Stimulated activated CD8-positive, alpha-beta memory T cell treated with anti-CD3 and anti-CD28 coated beads, Interleukin-12 subunit alpha, Interleukin-12 subunit beta, amount 100 ng/mL, for 1 hour (primary cell): ENCODE results near the gene TMEM243.
A peak's percentile ranks its signal among the peaks of the same experiment; 100 is the strongest.
"Not testable (repeated sequence)": the region's sequence is repeated elsewhere in the genome, so short reads cannot be mapped to it uniquely, and the experiment has no call there.

Source experiments
- DNase-seq: peaks from one replicate; pipeline ENCODE4 v3.0.0-alpha.2; 2020; ENCODE audit warnings: low read depth

The TMEM243 gene, protein sequence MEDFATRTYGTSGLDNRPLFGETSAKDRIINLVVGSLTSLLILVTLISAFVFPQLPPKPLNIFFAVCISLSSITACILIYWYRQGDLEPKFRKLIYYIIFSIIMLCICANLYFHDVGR

DNA sequence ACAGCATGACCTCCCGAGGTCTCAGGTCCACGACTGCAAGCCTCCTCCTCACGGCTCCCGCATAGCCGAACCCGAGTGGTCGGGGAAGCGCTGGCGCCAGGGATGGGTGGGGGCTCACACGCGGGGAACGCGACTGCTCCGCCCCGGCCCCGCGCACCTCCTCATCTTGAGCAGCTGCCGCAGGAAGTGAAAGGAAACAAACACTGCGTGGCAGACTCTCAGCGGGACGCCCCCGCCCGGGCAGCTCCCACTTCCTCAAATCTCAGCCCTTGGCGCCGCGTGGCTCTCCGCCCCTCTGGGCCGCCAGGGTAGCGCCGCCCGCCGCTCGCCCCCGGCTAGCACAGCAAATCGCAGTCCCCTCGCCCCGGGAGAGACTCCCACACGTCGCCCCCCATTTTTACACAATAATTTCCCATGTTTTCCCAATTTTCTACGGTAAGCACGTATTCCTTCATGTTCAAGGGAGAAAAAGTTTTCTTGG lies at the start of gene TMEM243:
Gene TMEM243, minus strand, starts transcription at position 188 of the 481 bp plus-strand sequence. CDS start 229 bp downstream, outside the sequence.
- DNase-seq, result peak; percentile 72

DNA sequence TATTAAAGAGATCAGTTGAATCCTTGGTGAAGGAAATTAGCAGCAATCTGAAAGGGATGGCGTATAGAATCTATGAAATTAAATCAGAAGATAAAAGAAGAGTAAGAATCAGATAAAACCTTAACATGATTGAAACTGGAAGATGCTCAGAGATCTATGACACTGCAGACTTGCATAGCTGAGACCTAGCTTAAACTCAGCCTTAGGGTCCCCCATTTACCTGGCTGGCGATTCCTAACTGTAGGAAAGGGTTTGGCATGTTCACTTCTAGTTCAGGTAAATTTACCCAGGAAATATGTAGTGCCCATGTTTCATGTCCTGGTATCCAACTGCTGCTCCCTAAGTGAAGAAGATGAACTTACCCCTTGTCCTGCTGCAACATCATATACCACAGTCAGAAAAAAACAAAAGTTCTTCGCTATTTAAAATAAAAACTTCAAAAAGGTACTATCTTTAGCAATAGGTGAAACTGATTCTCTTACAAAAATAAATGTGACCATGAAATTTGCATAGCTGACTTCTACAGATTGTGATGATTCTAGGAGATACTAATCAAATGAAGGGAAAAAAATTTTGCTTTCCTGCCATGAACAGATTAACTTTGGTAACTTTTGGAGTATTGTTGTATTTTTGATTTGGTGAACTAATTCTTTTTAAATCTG lies 47.8 kb upstream of the TMEM243 start:
- DNase-seq, result no peak

DNA sequence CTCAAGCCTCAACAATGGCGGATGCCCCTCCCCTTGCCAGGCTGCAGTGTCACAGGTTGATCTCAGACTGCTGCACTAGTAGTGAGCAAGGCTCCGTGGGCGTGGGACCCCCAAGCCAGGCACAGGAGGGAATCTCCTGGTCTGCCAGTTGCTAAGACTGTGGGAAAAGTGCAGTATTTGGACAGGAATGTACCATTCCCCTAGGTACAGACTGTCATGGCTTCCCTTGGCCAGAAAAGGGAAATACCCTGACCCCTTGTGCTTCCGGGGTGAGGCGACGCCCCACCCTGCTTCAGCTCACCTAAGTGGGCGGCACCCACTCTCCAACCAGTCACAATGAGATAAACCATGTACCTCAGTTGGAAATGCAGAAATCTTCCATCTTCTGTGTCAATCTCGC lies 44.0 kb upstream of the TMEM243 start:
- no peak for DNase-seq

DNA sequence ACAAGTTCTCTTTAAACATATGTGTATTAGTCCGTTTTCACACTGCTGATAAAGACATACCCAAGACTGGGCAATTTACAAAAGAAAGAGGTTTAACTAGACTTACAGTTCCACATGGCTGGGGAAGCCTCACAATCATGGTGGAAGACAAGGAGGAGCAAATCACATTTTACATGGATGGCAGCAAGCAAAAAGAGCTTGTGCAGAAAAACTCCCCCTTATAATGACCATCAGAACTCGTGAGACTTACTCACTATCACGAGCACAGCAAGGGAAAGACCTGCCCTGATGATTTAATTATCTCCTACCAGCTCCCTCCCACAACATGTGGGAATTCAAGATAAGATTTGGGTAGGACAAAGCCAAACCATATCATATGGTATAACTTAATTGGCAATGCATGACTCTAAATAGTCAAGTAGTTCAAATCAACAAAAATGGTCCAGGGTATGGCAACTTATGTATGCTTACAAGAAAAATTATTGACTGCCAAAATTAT lies 34.1 kb upstream of the TMEM243 start:
- DNase-seq, result no peak

DNA sequence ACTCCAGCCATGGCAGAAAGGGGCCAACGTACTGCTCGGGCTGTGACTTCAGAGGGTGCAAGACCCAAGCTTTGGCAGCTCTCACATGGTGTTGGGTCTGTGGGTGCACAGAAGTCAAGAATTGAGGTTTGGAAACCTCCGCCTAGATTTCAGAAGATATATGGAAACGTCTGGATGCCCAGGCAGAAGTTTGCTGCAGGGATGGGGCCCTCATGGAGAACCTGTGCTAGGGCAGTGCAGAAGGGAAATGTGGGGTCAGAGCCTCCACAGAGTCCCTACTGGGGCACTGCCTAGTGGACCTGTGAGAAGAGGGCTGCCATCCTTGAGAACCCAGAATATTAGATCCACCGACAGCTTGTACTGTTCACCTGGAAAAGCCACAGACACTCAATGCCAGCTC lies 26.1 kb upstream of the TMEM243 start:
- not testable (repeated sequence) for DNase-seq

DNA sequence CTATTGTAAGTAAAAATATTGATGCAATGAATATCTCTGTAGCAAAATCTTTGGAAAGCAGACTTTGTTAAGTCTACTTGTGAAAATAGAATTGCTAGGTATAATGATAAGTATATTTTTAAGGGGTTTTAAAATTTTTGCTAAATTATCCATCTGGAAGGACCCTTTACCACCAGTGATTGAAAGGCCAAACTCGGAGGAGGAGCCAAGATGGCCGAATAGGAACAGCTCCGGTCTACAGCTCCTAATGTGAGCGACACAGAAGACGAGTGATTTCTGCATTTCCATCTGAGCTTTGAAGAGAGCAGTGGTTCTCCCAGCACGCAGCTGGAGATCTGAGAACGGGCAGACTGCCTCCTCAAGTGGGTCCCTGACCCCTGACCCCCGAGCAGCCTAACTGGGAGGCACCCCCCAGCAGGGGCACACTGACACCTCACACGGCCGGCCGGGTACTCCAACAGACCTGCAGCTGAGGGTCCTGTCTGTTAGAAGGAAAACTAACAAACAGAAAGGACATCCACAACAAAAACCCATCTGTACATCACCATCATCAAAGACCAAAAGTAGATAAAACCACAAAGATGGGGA lies 19.0 kb upstream of the TMEM243 start:
- not testable (repeated sequence) for DNase-seq

DNA sequence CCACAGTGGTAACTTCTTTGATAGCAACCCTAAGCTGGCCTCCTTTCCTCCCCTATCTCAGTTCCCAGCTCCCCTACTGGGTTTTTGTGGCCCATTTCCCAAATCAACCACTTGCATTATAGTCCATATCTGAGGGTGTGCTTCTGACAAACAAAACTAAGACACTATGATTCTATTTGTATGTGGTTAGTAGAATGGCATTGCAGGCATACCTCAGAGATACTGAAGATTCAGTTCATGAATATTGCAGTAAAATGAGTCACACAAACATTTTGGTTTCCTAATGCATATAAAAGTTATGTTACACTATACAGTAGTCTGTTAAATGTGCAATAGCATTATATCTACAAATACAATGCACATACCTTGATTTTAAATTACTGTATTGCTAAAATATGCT lies 15.4 kb upstream of the TMEM243 start:
- no peak for DNase-seq

DNA sequence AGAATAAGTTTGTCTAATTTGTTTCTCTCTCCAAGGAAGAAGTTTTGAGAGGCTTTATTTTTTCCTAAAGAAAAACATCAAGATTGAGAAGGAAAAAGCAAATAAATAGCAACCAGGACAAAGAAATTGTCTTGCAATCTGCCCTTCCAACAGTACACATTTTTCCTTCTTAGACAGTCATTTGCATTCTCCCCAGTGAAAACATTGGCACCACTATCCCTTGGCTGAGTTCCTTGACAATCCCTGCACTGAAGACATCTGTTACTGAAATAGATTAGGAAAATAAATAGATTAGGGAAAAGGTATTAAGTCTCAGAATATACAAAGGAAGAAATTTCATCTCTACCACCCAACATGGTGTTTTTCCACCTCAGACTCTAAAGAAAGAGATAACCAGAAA lies 12.2 kb upstream of the TMEM243 start:
- no peak for DNase-seq

DNA sequence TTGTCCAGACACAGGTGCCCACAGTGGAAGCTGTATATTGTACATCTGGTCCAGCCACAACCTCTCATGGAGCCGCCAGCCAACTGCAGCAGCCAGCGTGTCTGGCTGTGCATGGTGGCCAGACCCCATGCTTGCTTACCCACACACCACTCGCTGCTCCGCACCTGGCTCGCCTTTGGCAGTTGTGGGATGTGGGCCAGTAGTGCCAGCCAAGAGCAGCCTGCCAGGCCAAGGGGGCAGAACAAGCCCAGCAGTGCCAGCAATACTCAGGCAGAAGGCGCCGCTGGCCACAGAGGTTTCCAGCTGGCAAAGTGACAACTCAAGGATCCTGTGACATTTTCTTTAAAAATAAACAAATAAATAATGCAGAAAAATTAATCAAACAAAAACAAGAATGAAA lies 11.7 kb upstream of the TMEM243 start:
- no peak for DNase-seq

DNA sequence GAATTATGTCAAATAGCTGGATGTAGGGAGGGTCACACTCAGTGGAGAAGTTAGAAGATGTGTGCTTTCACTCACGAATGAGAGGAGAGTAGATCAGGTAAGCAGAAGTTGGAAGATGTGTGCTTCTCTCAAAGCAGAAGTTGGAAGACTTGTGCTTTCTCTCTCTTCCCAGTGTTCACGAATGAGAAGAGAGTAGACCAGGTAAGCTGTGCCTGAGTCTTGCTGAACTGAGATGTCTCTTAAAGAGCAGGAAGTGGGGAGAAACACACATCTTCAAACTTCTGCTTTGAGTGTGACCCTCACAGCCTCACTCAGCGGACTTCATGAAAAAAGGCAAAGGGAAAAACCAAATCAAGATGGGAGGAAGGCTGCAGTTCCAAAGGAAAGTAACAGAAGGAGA lies 7.0 kb upstream of the TMEM243 start:
- DNase-seq, result no peak

DNA sequence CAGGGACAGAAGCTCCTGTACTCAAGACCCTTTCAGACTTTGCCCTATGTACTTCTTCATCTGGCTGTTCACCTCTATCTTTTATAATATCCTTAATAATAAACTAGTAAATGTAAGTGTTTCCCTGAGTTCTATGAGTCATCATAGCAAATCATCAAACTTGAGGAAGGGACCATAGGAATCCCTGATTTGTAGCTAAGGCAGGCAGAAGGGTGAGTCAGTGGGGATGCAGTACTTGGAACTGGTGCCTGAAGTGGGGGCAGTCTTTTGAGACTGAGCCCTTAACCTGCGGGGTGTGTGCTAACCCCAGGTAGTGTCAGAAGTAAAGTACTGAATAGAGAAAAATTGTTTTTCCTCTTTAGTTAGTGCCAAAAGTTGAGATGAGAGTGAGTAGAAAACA lies 6.2 kb upstream of the TMEM243 start:
- no peak for DNase-seq

DNA sequence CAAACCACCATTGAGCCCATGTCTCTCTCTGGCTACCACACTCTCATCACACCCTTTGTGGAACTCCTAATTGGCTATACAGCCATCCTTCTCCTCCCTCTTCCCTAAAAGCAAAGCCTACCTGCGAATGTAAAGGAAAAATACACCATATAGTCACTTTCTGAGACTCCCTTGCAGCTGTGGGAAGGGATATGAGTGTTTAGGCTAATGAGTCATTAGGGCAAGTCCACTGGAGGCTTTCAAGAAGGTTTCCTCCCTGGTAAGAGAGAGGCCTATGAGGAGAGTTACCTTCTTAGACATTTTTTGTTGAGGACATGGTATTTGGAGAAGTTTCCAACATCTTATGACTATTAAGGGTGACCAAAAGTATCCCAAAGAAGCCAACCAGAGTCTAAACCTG lies 4.1 kb upstream of the TMEM243 start:
- no peak for DNase-seq

DNA sequence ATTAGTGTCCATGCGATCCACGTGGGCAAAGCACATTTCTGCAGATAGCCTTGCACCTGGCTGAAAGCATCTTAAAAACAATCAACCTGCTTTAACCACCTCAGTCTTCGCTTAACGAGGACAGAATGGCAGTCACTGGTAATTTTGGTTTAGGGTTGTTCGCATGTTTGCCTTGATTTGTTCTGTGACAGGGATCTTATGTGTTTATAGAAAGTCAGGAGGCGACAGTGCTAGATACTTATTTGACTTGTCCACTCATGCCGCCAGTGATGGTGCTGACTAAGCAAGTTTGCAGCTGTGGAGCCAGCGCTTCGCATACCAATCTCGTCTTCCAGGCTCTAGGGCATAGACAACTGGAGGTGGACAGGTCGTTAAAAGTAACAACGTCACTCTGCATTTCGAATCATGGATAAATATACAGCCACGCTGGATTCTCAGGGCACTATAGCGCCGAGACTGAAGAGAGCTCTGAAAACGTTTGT lies 1.2 kb upstream of the TMEM243 start:
- DNase-seq, result no peak

DNA sequence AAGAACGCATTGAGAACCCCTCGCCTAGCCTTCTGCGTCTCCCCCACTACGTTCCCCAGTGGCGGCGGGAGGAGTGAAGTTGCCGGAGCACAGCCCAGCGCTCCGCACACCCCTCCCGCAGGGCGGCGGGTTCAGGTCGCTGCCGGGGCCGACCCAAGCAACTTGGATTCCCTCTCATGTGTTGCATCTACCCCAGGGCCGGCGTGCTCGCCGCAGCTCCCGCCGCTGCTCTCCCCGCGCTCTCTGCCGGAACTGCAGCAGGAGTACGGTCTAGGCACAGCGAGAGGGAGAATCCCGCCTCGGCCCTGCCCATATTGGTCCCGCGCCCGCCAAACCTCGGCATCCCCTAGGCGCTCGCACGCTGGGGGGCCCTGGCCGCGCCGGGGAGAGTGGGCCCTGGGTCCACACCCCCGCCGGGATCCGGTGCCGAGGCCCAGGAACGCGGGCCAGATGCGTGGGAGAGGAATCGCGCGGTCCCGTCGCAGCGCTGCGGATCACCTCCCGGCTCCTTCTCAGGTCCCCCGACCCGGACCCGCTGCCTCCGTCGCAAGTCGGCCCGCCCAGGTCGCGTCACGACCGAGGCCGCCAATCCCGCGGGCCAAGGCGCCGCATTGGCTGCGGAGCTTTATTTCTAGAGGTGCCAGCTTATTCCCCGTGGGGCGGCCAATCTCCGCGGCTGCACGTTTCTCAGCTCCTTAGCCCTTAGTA lies 648 bp upstream of the TMEM243 start:
- DNase-seq, result peak; percentile 62

DNA sequence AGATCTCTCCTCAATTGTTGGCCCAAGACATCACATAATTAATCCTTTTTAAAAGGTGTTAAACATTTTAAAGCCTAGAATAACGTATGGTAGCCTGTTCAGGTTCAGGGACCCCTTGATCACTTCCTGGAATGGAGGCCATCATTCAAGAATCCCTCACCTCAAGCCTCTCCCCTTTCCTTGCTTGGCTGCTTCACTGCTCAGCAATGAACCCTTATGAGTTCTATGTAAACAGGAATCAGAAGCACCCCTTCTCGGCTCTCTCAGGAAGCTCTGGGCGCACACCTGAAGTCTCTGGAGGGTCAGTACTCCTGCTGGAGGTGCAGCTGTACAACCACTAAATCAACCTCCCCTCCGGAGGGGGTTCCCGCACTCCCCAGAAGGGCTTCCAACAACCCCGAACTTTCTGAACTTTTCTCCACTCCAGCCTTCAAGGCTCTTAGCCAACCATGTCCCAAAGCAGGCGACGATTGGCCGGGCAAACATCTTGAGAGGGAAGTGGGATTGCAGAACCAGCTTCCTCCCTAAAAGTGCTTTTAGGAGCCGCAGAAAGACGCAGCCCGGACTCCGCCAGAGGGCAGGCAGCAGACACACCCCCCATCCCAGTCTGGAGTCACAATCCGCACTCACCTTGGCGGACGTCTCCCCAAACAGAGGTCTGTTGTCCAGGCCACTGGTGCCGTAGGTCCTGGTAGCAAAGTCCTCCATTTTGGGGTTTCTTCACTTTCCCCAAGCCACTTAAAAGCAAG lies 562 bp downstream of the TMEM243 start:
- peak; percentile 13 for DNase-seq

DNA sequence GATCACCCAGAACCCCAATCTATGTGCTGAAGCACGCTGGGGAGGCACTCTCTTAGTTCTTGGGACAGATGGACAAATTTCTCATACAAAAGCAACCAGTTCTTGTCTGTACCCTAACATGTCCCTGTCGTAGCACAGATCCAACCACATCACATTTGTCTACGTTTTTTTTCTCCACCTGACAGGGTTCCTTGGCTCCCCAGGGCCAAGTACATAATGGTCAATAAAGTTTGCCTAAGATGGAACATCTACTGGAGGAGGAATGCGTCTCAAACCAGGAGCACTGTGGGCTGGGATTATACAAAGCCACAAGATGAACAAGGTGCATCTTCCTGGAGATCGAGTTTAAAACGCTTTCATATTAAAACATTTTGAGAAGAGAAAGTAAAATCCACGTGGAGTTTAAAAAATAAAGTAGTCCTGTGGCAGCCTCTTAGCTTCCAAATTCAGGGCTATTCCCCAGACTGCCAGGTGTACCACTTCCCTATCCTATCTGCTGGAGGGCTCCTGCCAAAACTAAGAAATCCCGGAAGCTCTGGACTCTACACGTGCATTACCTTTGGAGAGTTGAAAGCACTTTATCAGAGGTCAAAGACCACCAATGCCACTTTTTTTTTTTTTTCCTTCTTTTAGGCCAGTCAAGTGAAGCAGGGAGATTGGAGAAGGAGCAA lies 1.4 kb downstream of the TMEM243 start:
- no peak for DNase-seq

DNA sequence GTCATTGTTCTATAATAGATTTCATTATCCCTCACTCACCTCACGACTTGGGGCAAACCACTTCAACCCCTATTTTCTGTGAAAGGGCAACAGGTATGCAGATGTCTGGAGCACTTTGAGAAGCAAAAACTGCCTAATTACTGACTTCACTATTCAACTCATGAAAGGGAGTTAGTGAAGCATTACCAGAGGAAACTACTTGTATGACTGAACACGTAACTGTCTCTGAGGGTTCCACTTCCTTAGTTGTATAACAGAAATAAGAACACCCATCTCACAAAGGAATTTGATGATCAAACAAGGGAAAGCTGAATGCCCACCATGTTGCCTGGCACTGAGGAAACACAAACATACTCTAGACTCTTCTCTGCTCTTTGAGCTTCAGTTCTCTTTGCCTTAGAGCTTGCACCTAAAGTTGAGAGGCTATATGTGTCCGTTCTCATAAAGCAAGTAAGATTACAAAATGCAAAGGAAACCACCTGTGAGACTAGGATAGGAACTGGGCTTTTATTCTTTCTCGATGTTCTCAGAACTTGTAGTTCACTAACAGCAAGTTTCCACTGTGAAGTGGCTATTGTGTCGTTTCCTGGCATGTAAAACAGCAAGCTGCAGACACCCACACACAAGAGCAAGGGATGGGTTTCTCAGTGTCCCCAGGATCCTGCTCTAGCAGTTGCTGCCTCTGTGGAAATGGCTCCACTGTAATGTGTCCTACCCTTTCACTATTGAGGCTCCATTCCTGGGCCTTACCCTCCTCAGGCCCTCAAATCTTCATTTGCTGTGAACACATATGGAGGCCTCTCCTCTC lies 2.6 kb downstream of the TMEM243 start:
- DNase-seq, result no peak

DNA sequence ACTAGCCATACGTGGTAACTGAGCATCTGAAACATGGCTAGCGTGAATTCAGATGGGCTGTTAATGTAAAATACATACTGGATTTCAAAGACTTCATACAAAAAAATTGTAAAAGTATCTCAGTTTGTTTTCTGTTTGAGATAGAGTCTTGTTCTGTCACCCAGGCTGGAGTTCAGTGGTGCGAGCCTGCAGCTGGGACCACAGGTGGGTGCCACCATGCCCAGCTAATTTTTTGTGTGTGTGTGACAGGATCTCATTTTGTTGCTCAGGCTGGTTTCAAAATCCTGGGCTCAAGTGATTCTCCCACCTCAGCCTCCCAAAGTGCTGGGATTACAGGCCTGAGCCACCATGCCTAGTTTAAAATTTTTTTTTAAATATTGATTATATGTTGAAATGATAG lies 4.5 kb downstream of the TMEM243 start:
- no peak for DNase-seq

DNA sequence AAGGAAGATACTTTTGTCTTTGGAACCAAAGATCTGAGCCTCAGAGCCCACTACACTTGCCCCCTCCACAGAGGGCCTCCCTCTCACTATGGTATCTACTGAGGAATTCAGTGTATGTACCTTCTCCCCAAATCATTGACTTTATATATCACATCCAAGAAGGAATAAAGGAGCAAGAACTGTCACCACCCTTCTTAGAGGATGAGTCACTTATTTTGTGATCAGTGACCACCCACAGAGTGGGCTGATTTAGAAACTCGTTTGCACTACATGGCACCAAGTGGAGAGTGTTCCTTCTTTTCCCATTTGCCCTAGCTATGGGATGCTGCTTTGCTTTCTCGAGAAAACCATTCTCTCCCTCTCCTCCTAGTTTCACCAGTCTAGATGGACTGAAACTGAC lies 5.7 kb downstream of the TMEM243 start:
- no peak for DNase-seq

DNA sequence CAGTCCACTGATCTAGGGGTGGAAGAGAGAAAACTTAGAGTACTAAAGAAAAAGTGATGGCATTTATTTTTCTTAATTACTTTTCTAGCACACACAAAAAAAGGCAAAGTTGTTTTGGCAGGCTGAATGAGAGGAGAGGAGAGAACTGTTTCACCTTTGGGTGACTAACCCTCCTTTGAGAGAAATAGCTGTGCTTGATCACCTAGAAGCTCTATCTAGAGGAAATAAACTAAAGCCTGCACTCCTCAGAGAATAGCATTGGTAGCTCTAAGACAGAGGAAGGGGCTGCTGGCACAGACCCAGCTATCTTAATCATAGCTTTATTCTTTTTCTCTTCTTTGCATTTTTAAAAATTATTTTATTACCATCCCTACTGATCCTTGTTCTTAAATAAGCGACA lies 6.3 kb downstream of the TMEM243 start:
- DNase-seq, result no peak

DNA sequence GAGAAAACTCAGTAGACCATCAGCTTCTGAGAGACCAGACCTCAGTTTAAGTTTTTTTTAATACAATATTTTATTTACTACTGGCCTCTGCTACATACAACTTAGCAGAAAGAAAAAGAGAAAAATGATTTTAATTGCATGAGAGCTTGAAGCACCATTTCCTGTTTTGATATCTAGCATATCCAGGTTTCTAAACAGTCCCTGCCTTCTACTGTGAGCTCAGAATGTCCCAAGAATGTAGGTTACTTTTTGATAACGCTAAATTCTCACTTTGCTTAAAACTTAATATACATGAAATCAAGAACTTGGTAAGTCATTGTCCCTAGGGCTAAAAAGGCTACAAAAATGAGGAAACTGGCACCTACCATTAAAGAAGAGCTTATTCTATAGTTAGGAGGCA lies 7.0 kb downstream of the TMEM243 start:
- DNase-seq, result no peak
